Measurements from ENCODE around the gene AUTS2.
"Not testable (repeated sequence)": the region's sequence is repeated elsewhere in the genome, so short reads cannot be mapped to it uniquely, and the experiment has no call there.

AUTS2 gene

DNA sequence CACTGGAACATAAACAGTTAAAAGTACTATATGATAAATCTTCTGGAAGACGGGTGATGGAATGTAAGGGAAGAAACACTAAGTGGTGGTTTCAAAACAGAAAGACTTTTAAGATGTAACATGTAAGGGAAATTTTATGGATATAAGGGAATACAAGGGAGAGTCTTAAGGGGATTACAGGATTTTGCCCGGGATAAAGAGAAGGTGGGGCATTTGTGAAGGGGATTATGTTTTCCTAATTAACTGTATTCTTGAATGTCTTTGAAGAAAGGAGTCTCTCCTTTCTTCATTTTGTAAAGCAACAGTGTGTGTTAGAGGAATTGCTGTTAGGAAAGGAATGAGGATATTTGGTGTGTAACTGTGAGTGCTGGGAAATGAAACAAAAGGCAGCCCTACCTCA, 745.2 kb downstream of the AUTS2 start:
- DNase-seq, result no peak

DNA sequence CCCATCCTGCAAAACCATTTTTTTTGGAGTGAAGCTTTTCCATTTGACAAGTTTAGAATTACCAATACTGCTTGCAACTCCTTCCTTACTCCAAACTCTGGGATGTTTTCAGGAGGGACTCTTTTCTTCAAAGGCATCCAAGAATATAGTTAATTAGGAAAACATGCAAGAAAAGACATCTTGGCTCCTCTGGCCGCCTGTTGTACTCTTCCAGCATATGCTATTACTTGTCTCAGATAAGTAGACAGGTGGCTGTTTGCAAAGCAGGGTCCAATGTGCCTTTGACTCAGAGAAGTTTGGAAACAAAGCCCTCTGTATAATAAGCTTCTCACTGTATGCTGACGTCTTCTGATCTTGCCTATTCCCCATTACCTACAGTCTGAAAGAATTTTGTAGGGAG, 746.5 kb downstream of the AUTS2 start:
- DNase-seq, result no peak

DNA sequence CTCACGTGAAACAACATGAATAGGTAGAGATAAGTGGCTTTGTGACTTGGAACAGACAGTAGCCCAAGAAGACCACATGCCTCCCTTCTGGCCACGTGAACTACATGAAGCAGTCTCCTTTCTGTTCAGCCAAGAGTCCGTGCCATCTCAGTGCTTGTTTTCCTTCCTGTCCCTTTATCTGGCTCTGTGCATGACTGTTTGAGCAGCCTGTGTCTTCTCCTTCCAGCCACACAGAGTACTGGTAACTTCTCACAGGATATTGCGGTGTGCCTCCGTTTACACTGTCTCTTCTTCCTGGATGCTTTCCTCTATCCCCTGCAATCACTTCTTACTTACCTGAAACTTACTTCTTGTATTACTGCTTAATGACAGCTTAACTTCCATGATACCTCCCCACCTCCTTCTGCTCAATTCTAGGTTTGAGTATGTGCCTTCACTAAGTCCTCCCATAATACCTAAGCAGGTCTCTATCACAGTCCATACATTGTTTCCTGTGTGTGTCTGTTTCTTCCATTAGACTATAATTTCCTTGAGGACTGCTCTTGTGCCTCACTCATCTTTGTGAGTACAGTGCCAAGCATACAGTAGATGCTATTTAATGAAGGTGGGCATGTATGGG, 748.7 kb downstream of the AUTS2 start:
- no peak for DNase-seq

DNA sequence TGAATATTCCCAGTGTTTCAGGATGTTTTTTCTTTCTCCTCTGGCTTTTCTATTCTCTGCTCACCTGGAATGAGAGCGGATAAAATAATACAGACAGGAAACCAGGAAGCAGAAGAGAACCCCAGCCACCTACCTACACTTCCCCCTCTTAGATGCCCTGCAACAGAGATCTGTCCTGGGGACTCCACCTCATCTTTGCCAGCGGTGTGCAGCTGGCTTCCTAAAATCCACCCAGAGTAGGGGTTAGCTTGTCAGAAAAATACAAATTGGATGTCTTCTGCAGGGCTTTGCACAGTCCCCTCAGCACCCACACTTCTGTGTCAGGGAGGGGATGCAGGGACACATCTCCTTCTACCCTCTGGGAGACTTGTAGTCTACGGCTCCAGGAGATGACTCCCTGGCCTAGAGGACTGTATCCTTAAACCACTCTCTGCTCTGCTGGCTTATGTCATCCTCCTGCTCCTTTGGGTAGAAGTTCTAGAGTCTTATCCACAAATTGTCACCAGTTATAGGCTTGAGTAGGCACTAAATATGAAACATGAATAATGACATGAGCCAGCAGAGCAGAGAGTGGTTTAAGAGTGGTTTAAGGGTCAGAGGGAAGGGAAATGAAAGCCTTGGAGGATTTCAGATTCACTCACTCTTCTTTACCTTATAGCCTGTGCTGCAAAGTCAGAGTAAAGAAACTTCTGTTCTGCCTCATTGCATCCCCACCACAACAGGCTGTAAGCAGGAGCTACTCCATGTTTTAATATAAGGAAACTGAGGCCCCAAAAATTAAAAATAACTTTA, 749.4 kb downstream of the AUTS2 start:
- DNase-seq, result no peak

DNA sequence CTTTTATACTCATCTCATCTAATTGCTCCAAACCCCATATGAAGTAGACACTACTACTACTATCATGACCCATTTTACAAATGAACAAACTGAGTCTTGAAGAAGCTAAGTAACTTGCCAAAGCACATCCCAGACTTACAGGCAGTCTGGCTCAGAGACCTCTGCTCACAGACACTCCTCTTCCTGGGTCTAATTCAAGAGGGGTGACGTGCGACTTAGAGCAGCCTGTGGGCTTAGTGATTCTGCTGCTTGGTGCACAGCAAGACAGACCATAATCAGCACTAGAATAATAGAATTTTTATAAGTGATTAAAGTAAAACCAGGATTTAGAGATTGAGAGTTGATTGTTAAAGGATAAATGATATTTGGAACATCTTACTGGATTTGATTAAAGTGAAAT, 750.8 kb downstream of the AUTS2 start:
- no peak for DNase-seq

DNA sequence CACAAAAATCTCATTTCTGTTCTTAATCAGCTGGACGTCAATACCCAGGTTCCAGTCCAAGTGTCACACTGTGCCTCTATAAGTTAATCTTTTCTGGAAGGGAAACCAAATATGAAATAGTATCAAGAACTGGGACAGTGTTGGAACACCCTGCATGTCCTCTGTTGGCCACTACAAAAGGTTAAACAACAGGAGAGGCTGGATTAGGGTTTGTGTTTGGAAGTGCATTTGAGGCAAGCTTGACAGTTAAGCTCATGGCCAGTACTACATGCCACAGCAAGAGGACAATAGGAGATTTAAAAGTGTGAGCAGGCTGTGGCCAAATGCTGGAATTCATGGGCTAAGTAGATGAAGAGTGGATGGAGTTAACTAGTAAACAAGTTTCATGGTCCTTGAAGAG, 751.5 kb downstream of the AUTS2 start:
- DNase-seq, result no peak

DNA sequence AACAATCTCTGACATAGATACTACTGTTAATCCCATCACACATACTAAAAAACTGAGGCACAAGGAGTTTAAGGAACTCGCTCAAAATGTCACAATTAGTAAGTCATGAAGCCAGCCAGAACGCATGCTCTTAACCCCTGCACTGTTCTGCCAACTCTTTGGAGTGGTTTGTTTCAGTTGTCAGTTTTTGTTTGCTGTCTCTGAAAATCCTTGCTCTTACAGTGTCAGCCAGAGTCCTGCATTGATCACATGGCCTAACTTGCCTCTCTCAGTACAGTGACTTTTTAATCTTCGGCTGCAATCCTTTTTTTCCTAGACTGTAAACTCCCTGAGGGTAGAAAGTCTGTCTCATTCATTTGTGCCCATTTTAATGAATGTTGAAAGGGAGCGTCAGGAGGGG, 753.8 kb downstream of the AUTS2 start:
- DNase-seq, result no peak

DNA sequence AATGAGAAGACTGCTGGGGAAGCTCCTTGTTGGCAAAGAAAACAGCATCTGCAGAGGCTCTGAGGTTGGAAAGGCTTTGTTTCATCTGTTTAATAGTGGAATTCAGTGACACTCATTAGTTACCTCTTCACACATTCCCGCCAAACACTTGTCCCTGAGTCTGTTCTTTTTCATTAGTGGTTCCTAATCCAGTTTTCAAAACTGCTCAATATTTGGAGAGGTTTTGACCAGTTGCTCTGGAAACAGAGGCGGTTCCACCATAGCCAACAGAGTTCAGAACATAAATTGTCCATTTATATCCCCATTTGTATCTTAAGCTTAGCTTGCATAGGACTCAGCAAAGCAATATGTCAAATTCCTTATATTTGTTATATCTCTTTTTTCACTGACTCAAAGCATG, 754.6 kb downstream of the AUTS2 start:
- DNase-seq, result no peak

DNA sequence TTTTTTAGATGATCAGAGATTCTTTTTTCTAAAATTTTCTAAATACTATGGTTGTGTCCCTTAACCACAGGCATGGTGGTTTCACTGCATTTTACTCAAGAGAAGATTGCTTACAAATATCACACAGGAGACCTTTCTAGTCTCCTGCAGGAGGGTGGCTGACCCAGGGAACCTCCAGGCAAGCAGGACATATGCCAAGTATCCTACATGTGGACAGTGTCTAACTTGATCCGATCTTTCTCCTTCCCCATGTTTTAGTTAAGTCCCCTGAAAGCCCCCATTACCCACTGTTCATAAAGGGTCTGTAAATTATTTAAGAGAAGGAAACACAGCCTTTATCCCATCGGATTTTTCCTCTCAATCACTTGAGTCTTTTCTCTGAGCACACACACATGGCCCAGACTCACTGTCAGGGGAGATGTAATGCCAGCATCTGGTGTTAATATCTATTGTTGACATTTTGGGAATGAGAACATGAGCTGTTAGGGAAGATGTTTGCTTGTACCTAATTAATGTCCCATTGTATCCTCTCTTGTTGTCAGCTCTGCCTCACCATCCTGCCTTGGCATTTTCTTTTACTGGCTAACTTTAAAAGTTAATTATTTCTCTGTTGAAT, 755.2 kb downstream of the AUTS2 start:
- DNase-seq, result no peak

DNA sequence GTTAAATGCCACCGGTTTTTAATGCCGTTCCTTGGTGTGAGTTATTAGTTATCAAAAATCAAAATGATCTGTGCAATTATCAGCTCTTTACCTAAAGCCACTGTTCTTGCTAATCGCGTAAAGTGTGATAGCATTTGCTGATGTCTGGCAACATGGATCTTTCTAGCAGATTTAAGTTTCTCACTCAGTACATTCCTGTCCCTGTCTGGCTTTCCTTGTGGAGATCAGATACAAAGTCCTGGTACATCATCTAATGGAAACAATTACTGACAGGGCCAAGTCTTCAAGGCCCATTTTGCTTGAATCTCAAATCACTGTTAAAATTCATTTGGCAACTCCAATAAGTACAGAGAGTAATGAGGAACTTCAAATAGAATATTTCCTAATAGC, 755.7 kb downstream of the AUTS2 start:
- DNase-seq, result no peak

DNA sequence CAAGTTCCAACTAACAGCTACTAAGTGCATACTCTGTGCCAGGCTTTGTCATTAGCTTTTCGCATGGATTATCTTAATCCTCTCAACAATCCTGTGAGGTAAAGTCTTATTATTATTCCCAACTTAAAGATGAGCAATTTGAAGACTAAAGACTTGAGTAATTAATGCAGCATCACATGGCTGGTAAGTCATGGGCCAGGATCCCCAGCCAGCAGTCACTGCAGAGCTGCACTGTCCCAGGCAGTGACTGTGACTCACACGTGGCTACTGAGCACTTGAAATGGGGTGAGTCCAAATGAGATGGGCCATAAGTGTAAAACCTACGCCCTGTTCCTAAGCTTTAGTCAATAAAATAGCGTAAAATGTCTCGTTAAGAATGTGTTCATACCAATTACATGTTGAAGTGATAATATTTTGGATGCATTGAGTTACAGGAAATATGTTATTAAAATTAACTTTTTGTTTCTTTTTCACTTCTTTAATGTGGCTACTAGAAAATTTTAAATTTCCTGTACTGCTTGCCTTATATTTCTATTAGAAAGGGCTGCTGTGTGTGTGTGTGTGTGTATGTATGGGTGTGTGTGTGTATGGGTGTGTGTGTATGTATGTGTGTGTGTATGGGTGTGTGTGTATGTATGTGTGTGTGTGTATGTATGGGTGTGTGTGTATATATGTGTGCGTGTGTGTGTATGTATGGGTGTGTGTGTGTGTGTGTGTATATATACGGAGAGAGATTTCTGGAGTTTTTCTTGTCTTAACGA, 756.3 kb downstream of the AUTS2 start:
- no peak for DNase-seq

DNA sequence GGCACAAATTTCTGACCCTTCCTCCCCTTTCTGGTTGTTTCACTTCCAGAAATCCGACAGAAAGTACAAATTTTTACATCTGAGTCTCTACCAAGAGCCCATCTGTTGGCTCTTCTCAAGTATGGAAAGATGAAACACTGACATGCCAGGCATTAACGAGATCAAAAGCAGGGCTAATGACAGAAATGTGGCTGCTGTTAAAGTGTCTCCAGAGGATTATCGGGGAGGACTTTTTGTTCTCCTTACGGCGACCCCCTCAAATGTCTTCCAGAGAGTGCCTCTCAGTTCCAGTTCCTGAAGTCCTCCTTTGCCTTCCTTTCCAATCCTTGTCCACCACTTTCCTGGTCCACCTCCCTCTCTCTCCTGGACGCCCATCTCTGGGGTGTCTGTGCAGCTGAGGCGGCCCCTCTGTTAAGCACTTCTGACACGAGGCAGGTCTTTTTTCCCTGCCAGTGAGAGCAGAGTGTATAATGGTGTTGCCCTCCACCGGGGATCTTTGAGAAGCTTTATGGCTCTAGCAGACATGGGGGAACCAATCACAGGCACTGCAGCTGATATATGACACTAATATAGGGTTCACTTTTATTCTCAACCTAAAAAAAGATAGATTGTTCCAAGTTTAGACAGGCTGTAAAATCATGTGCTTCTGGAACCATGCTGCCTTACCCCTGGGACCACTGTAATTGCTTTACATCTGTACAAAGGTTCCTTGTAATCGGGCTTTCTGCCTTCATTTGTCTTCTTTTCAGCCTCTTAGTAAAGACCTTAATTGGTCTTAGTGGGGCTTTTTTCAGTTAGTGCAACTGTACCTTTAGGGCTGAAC, 757.1 kb downstream of the AUTS2 start:
- no peak for DNase-seq

DNA sequence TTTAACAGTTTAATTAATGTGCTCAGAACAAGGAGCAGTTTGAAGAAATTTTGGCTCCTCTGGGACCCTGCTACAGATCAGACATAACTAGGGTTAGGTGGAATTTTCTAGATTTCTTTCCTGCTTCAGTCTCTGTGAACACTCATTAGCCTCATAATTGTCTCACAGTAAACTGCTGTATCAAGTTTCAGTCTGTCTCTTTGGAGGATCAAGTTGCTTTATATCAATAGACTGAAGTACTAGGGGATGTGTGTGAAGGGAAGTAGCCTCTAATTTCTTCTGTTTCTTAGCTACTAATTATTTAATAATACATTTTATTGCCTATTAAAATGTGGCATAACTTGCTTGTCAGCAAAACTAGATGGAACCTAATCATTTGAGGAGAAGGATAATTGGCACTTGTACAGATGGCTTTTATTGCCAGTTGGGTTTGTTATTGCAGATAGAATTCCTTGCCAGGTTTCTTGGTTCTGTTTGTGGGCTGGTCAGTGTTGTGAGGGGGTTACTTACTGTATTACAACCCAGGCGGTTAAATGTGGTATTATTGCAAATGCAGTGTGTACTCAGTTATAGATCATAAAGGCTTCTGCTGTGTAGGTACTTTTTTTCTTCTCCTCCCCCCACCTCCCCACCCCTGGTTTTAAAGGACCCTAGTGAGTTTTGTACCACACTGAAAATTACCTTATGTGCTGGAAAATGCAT, 758.0 kb downstream of the AUTS2 start:
- peak; percentile 41 for DNase-seq

DNA sequence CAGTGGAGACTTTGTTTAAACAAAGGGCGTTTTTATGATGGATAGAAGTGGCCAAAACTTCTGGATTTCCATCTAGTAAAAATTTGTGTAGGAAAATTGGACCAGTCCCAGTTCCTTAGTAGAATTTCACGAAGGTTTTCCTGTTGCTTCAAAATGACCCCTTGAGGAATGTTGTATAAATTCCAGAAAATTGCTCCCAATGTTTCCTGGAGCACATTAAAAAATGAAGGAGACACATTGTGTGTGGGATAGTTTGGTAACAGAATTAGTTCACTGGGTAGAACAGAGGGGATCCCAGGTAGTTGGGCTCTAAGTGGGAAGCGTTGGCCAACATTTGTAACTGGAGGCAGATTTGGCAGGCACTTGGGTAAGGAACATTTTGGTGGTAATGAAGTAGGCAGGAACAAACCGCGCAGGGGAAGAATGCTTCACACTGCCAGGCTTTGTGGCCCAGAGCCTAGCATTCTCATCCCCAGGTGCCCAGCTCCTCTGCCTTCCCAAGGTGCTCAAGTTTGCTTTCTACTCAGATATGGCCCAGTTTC, 758.6 kb downstream of the AUTS2 start:
- no peak for DNase-seq

DNA sequence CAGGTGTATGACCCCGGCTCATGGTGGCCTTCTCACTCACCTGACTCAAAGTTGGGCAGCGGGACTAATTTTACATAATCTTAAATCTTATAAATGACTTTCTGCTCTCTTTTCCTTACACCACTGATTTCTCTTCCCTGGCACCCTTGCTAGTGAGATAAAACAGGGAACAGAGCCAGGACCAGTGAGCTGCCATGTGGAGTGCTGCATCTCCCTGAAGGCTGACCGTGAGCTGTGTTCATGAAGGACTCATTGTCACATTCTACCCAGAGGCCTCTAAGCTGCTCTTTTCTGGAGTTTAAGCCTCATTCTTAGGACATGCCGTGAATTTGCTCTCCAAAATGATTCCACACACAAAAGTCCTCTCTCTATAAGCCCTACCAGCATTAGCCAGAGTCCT, 762.3 kb downstream of the AUTS2 start:
- no peak for DNase-seq

DNA sequence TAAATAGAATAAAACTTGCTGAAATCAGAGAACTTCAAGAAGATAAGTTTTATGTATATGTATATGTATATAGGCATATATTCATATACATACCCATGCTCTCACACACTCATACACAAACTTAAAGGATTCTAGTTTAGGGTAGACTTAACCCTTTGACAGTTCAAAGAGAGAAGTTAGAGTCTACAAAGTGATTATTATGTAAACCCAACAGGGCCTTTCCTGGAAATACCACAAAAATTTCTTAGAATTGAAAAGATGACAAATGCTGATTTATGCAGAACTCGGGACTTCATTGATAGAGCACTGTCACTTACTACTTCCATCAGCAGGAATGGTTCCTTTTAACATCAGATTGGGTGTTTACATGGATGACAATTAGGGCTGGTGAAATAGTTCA, 763.5 kb downstream of the AUTS2 start:
- DNase-seq, result no peak

DNA sequence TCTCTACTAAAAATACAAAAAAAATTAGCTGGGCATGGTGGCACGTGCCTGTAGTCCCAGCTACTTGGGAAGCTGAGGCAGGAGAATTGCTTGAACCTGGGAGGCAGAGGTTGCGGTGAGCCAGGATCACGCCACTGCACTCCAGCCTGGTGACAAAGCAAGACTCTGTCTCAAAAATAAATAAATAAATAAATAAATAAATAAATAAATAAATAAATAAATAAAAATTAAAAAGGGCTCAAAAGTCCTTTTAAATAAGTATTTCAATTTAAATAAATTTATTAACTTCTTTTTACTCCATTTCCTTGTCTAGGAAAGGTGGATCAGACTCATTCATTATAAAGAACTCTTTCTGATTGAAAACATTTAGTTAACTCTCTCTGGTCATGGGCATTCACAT, 766.1 kb downstream of the AUTS2 start:
- not testable (repeated sequence) for DNase-seq

DNA sequence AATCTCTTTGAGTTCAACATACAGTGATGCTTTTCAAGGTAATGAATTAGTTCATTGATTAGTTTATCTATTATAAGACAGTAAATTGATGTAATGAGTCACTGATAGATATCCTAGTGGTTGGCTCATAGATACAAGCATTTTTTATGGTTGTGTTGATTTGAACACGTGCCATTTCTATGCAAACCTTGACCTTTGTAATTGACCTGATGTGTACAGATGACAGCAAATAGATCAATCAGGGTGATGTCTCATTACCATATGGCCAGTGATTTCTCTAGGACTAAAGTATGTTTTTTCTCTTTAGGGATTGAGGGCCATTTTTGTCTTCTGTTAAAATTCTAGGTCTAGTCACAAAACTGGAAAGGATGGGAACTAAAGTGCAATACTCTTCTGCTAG, 773.4 kb downstream of the AUTS2 start:
- no peak for DNase-seq

DNA sequence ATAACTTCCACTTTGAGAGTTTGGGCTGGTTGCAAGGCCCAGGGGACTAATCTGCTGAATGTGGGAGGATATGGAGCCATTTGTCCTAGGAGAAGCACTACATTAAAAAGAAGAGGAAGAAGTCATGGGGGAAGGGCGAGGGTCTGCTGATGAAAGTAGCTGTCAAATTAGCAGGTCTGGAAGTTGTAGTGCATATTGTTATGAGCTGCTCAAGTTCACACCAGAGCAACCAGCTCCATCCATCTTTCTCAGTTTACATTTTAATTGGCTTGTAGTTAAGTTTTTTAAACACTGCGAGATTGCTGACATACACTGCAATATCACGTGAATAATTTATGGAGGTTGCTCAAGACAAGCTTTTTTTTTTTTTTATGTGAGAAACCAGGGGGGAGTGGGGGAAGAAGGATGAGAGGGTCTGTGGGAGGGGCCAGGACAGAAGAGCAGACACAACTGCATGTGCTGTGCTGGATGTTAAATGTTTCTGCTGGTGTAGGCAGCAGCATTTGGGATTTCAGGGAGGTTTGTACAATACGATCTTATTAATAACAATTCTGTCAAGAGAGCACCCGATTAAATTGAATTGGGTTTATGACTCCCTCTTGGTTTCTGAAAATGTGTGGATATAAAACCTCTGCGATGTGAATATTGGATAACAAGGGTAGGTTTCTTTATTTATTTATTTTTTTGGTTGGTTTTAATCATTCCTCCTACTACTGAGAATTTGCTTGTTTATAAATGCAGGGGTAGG, 774.7 kb downstream of the AUTS2 start:
- DNase-seq, result no peak

DNA sequence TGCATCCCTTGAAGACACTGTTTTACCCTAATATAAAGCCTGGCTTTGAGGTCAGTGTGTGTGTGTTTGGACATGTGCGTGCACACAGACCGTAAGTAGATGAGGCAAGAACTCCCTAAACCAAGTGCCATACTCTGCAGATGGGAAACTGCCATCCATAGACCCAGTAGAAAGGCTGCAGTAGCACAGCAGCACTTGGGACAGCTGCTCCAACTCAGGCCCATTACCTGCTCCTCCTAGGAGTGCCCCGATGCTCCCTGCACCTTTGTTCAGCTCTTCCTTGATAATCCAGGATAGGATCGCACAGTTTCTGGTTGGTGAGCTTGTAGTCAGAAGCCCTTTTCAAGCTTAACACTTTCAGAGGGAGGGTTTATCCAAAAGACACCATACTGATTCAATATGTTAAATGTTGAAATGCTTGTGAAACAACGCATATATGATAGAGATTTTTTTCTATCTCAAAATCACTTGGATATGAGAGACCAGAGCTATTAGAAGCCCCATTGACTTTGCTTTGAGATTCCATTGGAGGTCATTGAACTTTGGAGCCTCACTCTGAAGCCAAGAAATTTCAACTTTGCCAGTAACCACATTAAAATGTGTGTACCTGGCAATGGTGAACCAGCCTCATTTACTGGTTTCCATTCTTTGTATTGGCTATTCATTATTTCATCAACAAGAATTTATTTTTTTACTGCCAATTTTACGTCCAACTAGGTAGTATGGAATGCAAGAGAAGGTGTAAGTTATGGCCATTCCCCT, 776.7 kb downstream of the AUTS2 start:
- DNase-seq, result no peak
